Smooth muscle cell (in vitro differentiated cells): ENCODE results near the gene POLR1B. TPM values are rescaled to one million over a fixed set of nuclear protein-coding genes. Genes with fewer than 3 reads are reported as not detected.
"Not testable (repeated sequence)": the region's sequence is repeated elsewhere in the genome, so short reads cannot be mapped to it uniquely, and the experiment has no call there.

ENCODE experiments used
- DNase-seq: peaks from one replicate; lab custom pipeline; 2025; ENCODE audit not compliant: unreplicated experiment; lab: John Stamatoyannopoulos, UW
- H2AFZ ChIP-seq: fragments of 200-600 bp; sonication (generic); 2 replicates; pipeline ENCODE4 v1.6.0; 2016; ENCODE audit warnings: antibody characterized with exemption, low read depth, mild to moderate bottlenecking
- H3F3A ChIP-seq: fragments of 200-600 bp; sonication (generic); 2 replicates; pipeline ENCODE4 v1.6.0; 2017; ENCODE audit warnings: antibody characterized with exemption, low read depth
- H3K27ac ChIP-seq: fragments of 200-600 bp; sonication (generic); 2 replicates; pipeline ENCODE4 v1.5.1; 2016; ENCODE audit warnings: low read depth, mild to moderate bottlenecking
- H3K27me3 ChIP-seq: fragments of 200-600 bp; sonication (generic); 2 replicates; pipeline ENCODE4 v1.6.1; 2016; ENCODE audit warnings: low read depth, mild to moderate bottlenecking
- H3K36me3 ChIP-seq: fragments of 200-600 bp; sonication (generic); 2 replicates; pipeline ENCODE4 v1.5.1; 2016; ENCODE audit warnings: low read depth
- H3K4me1 ChIP-seq: fragments of 200-600 bp; sonication (generic); 2 replicates; pipeline ENCODE4 v1.5.1; 2016; ENCODE audit warnings: low read depth
- H3K4me2 ChIP-seq: fragments of 200-600 bp; sonication (generic); 2 replicates; pipeline ENCODE4 v1.6.0; 2016; ENCODE audit warnings: mild to moderate bottlenecking
- H3K4me3 ChIP-seq: fragments of 200-600 bp; sonication (generic); 2 replicates; pipeline ENCODE4 v1.5.1; 2016; ENCODE audit warnings: mild to moderate bottlenecking
- H3K79me2 ChIP-seq: fragments of 200-600 bp; sonication (generic); 2 replicates; pipeline ENCODE4 v1.6.0; 2016; ENCODE audit warnings: low read depth, mild to moderate bottlenecking
- H3K9ac ChIP-seq: fragments of 200-600 bp; sonication (generic); 2 replicates; pipeline ENCODE4 v1.6.0; 2016; ENCODE audit warnings: low read depth
- H3K9me3 ChIP-seq: fragments of 200-600 bp; sonication (generic); replicated peaks from 2 replicates; pipeline ENCODE4 v1.5.1; 2016; ENCODE audit warnings: low read depth
- H4K20me1 ChIP-seq: fragments of 200-600 bp; sonication (generic); 2 replicates; pipeline ENCODE4 v1.6.0; 2016; ENCODE audit warnings: low read depth
- CTCF ChIP-seq: fragments of 200-600 bp; sonication (generic); IDR thresholded peaks from 2 replicates; pipeline ENCODE4 v1.5.1; 2017; ENCODE audit warnings: borderline replicate concordance, mild to moderate bottlenecking, antibody characterized with exemption; ENCODE audit not compliant: insufficient read depth, poor library complexity, severe bottlenecking
- WGBS: methylation state at CpG from one replicate; pipeline ENCODE4 v1.1.7; 2016; ENCODE audit warnings: low lambda C conversion rate; 5-methylcytosine and 5-hydroxymethylcytosine counted together
- polyA plus RNA-seq: library from polyadenylated mRNA; unstranded; fragments of >200 nt; fragmentation: Nextera tagmentation; extraction: Ambion mirVana; gene quantifications from 2 replicates; pipeline ENCODE4 v1.2.1, GENCODE V29; 2016
- total RNA-seq: library from RNA; depleted of rRNA; stranded (reverse); fragments of >200 nt; gene quantifications from 2 replicates; pipeline ENCODE4 v1.2.3, GENCODE V29; 2014

The POLR1B gene
- total and polyA plus RNA-seq, 2 experiments from 2014 or later: 7.4 to 16.9 TPM

GRCh38 chr2:112523291-112523777 is 18.9 kb upstream of the POLR1B start:
- no peak for DNase-seq
- TF ChIP-seq CTCF: no peak
- Histone ChIP-seq H3K4me3 (no peak overlapping the region), H3K27ac (no peak overlapping the region), H3K9ac (no peak overlapping the region), H3K27me3 (no peaks in the 10 kb centered on the region), H2AFZ (no peak overlapping the region), H3F3A (no peaks in the 10 kb centered on the region), H3K9me3 (no peaks in the 10 kb centered on the region), H4K20me1 (no peaks in the 10 kb centered on the region), H3K79me2 (no peaks in the 10 kb centered on the region), H3K4me2 (no peak overlapping the region), H3K4me1 (no peaks in the 10 kb centered on the region), H3K36me3 (no peaks in the 10 kb centered on the region)
- 100% methylated on average over 3 of the region's 3 CpGs for WGBS

- H3K36me3 ChIP-seq, H3K27ac ChIP-seq, H3F3A ChIP-seq, H4K20me1 ChIP-seq, H3K9ac ChIP-seq, H3K4me3 ChIP-seq, H3K9me3 ChIP-seq, H2AFZ ChIP-seq, H3K79me2 ChIP-seq, DNase-seq, H3K4me1 ChIP-seq, H3K27me3 ChIP-seq, H3K4me2 ChIP-seq: not testable (repeated sequence)
- 95% methylated on average over 3 of the region's 3 CpGs for WGBS
These were observed 18.0 kb upstream of the POLR1B start for GRCh38 chr2:112524276-112524675.

GRCh38 chr2:112528541-112528940 is 13.7 kb upstream of the POLR1B start:
- Histone ChIP-seq H4K20me1 (no peaks in the 10 kb centered on the region), H3K36me3 (peaks cover 8% of the 10 kb centered on the region), H3K79me2 (no peaks in the 10 kb centered on the region), H3K4me2 (no peak overlapping the region), H3K9me3 (no peaks in the 10 kb centered on the region), H3K9ac (no peak overlapping the region), H2AFZ (no peak overlapping the region), H3F3A (no peaks in the 10 kb centered on the region), H3K27ac (no peak overlapping the region), H3K27me3 (no peaks in the 10 kb centered on the region), H3K4me3 (no peak overlapping the region), H3K4me1 (no peaks in the 10 kb centered on the region)
- no peak for TF ChIP-seq CTCF
- no peak for DNase-seq
- WGBS: 98% methylated on average over 5 of the region's 5 CpGs

- no peaks in the 10 kb centered on the region for H3F3A ChIP-seq
- no peak overlapping the region for H3K4me3 ChIP-seq
- no peak overlapping the region for H3K4me2 ChIP-seq
- DNase-seq: no peak
- WGBS: 63% methylated on average over 4 of the region's 4 CpGs
- H4K20me1 ChIP-seq: no peaks in the 10 kb centered on the region
- H3K4me1 ChIP-seq: no peaks in the 10 kb centered on the region
- no peak overlapping the region for H3K9ac ChIP-seq
- no peak overlapping the region for H2AFZ ChIP-seq
- no peaks in the 10 kb centered on the region for H3K79me2 ChIP-seq
- H3K9me3 ChIP-seq: no peaks in the 10 kb centered on the region
- no peaks in the 10 kb centered on the region for H3K27me3 ChIP-seq
- peaks cover 8% of the 10 kb centered on the region for H3K36me3 ChIP-seq
- H3K27ac ChIP-seq: no peak overlapping the region
- TF ChIP-seq CTCF: no peak
These were observed 12.5 kb upstream of the POLR1B start for GRCh38 chr2:112529757-112530156.
